Gastroesophageal sphincter (tissue), 4 donors: ENCODE measurements around the gene OGFOD2. TPM values are rescaled to one million over a fixed set of nuclear protein-coding genes. Genes with fewer than 3 reads are reported as not detected.
"Not testable (repeated sequence)": the region's sequence is repeated elsewhere in the genome, so short reads cannot be mapped to it uniquely, and the experiment has no call there.

Experiments
- ATAC-seq: fragments of 150-250 bp; one replicate; pipeline ENCODE4 v1.9.1; 2016; ENCODE audit warnings: mild to moderate bottlenecking, moderate library complexity
- H3K27ac ChIP-seq, 4 donors: fragments of 200-600 bp; sonication (generic) in 3 of 4; 1 replicate in 3 of 4; 2 replicates in 1 of 4; pipeline ENCODE4 v1.5.1; 2016 to 2019
- H3K27me3 ChIP-seq: fragments of 200-600 bp; sonication (generic); one replicate; pipeline ENCODE4 v1.5.1; 2019
- H3K36me3 ChIP-seq, 2 donors: fragments of 200-600 bp; sonication (generic); one replicate each; pipeline ENCODE4 v1.5.1; 2019; ENCODE audit warnings: control low read depth in 1 of 2
- H3K4me1 ChIP-seq, 3 donors: fragments of 200-600 bp; sonication (generic); 1 replicate in 2 of 3; 2 replicates in 1 of 3; pipeline ENCODE4 v1.5.1; 2016 to 2019; ENCODE audit warnings: control low read depth in 2 of 3
- H3K4me3 ChIP-seq, 2 donors: fragments of 200-600 bp; sonication (generic); one replicate each; pipeline ENCODE4 v1.5.1; 2019; ENCODE audit warnings: mild to moderate bottlenecking in 1 of 2, moderate library complexity in 1 of 2
- H3K9me3 ChIP-seq, 3 donors: fragments of 200-600 bp; sonication (generic); one replicate each; pipeline ENCODE4 v1.5.1; 2017 to 2019; ENCODE audit warnings: control low read depth in 2 of 3
- CTCF ChIP-seq, 4 experiments: fragments of 200-600 bp in 2 of 4; fragments of 450-650 bp in 2 of 4; sonication (generic) in 1 of 4; IDR thresholded peaks; one replicate each; pipeline ENCODE4 v1.5.1; 2017 to 2019; ENCODE audit warnings: antibody characterized with exemption in 4 of 4, mild to moderate bottlenecking in 2 of 4, moderate library complexity in 2 of 4
- EP300 ChIP-seq: sonication (generic); formaldehyde crosslinking; IDR thresholded peaks from one replicate; pipeline ENCODE4 v1.6.1; 2017; ENCODE audit warnings: antibody characterized with exemption, mild to moderate bottlenecking
- POLR2A ChIP-seq, 2 donors: fragments of 450-650 bp; IDR thresholded peaks; one replicate each; pipeline ENCODE4 v1.6.1; 2017; ENCODE audit warnings: antibody characterized with exemption in 2 of 2, mild to moderate bottlenecking in 2 of 2, moderate library complexity in 1 of 2
- POLR2AphosphoS5 ChIP-seq: sonication (generic); formaldehyde crosslinking; IDR thresholded peaks from one replicate; pipeline ENCODE4 v1.6.1; 2017; ENCODE audit warnings: antibody characterized with exemption
- WGBS, 2 donors: methylation state at CpG; one replicate each; pipeline ENCODE4 v1.1.5; 2018; ENCODE audit warnings: low coverage in 1 of 2; 5-methylcytosine and 5-hydroxymethylcytosine counted together
- total RNA-seq, 4 donors: library from RNA; depleted of rRNA; stranded (reverse); fragments of >200 nt; gene quantifications; one replicate each; pipeline ENCODE4 v1.1.0, GENCODE V29; 2016

OGFOD2 gene
- total RNA-seq, 4 donors from 2014 or later: 7.3 to 10.7 (median 8.3) TPM

- H3K4me3 ChIP-seq: no peak overlapping the region
- H3K27me3 ChIP-seq: no peaks in the 10 kb centered on the region
- H3K36me3 ChIP-seq: peaks cover 0 to 56% of the 10 kb centered on the region in 2 donors
- TF ChIP-seq EP300 (no peak), POLR2AphosphoS5 (no peak), POLR2A (IDR thresholded peaks at IDR 0.05) (no peak), CTCF (IDR thresholded peaks at IDR 0.05) (no peak)
- 97% methylated on average over 5 of the region's 19 CpGs; no CpG with 5 or more reads in 1 of the 2 donors for WGBS, 2 donors
- ATAC-seq: no peak
- no peaks in the 10 kb centered on the region for H3K9me3 ChIP-seq
- H3K4me1 ChIP-seq: no peaks in the 10 kb centered on the region
- no peak overlapping the region for H3K27ac ChIP-seq
Measured at GRCh38 chr12:123013185-123014095, 38.4 kb downstream of the OGFOD2 start.

GRCh38 chr12:123014473-123014872 lies 39.4 kb downstream of the OGFOD2 start:
- 95 to 100% methylated on average over 2 to 4 of the region's 4 CpGs for WGBS, 2 donors
- H3K4me1 ChIP-seq, H3K27ac ChIP-seq, ATAC-seq, H3K27me3 ChIP-seq, H3K9me3 ChIP-seq, H3K4me3 ChIP-seq: not testable (repeated sequence)
- H3K36me3 ChIP-seq: peaks cover 0 to 46% of the 10 kb centered on the region in 2 donors

GRCh38 chr12:123017753-123018152 lies 42.7 kb downstream of the OGFOD2 start:
- Histone ChIP-seq H3K27me3 (no peaks in the 10 kb centered on the region), H3K4me1 (peaks cover 0 to 4% (median 0%) of the 10 kb centered on the region in 3 donors), H3K36me3 (peaks cover 0 to 25% of the 10 kb centered on the region in 2 donors), H3K9me3 (no peaks in the 10 kb centered on the region), H3K4me3 (no peak overlapping the region), H3K27ac (no peak overlapping the region)
- no peak for ATAC-seq
- WGBS, 2 donors: 91 to 100% methylated on average over 1 of the region's 1 CpG
- TF ChIP-seq EP300 (no peak), POLR2AphosphoS5 (no peak), CTCF (IDR thresholded peaks at IDR 0.05) (no peak), POLR2A (IDR thresholded peaks at IDR 0.05) (no peak)

- Histone ChIP-seq H3K4me3 (no peak overlapping the region), H3K4me1 (peaks cover 0 to 4% (median 0%) of the 10 kb centered on the region in 3 donors), H3K36me3 (peaks cover 0 to 18% of the 10 kb centered on the region in 2 donors), H3K27me3 (no peaks in the 10 kb centered on the region), H3K27ac (no peak overlapping the region), H3K9me3 (no peaks in the 10 kb centered on the region)
- no peak for TF ChIP-seq EP300
- TF ChIP-seq POLR2A (IDR thresholded peaks at IDR 0.05): no peak
- no peak for TF ChIP-seq CTCF (IDR thresholded peaks at IDR 0.05)
- TF ChIP-seq POLR2AphosphoS5: no peak
- no peak for ATAC-seq
- WGBS, 2 donors: 93 to 94% methylated on average over 2 of the region's 2 CpGs
Measured at GRCh38 chr12:123019841-123020138, 44.7 kb downstream of the OGFOD2 start.

GRCh38 chr12:123021688-123022604 lies 46.9 kb downstream of the OGFOD2 start:
- ATAC-seq: no peak
- no peak overlapping the region for H3K27ac ChIP-seq
- TF ChIP-seq CTCF (IDR thresholded peaks at IDR 0.05) (no peak), POLR2A (IDR thresholded peaks at IDR 0.05) (no peak), POLR2AphosphoS5 (no peak), EP300 (no peak)
- peaks cover 0 to 34% of the 10 kb centered on the region in 2 donors for H3K36me3 ChIP-seq
- no peaks in the 10 kb centered on the region for H3K27me3 ChIP-seq
- H3K4me3 ChIP-seq: no peak overlapping the region
- WGBS, 2 donors: 83 to 89% methylated on average over 1 to 5 of the region's 18 CpGs
- no peaks in the 10 kb centered on the region for H3K9me3 ChIP-seq
- peaks cover 0 to 4% (median 0%) of the 10 kb centered on the region in 3 donors for H3K4me1 ChIP-seq
